Fibroblast of lung (primary cell): ENCODE measurements around the gene GNPTAB. TPM values are rescaled to one million over a fixed set of nuclear protein-coding genes. Genes with fewer than 3 reads are reported as not detected.

Experiments
- DNase-seq, 2 donors: peaks; one replicate each; pipeline versions ENCODE4 v3.0.0 to v3.0.0-alpha.2; 2010; ENCODE audit warnings: low read depth in 2 of 2
- H2AFZ ChIP-seq: 2 replicates; pipeline ENCODE4 v1.5.1; 2012; ENCODE audit warnings: low read length, control low read depth, inconsistent platforms
- H3K27ac ChIP-seq: 2 replicates; pipeline ENCODE4 v1.5.1; 2011; ENCODE audit warnings: low read length, control low read depth; ENCODE audit not compliant: insufficient read depth
- H3K27me3 ChIP-seq: 2 replicates; pipeline ENCODE4 v1.5.1; 2011; ENCODE audit warnings: mild to moderate bottlenecking, low read length; ENCODE audit not compliant: control insufficient read depth, insufficient read depth
- H3K36me3 ChIP-seq: 2 replicates; pipeline ENCODE4 v1.5.1; 2011; ENCODE audit warnings: low read length; ENCODE audit not compliant: control insufficient read depth, insufficient read depth
- H3K4me1 ChIP-seq: 2 replicates; pipeline ENCODE4 v1.5.1; 2011; ENCODE audit warnings: low read length; ENCODE audit not compliant: control insufficient read depth, insufficient read depth; ENCODE audit errors: extremely low read depth
- H3K4me2 ChIP-seq: 2 replicates; pipeline ENCODE4 v1.5.1; 2011; ENCODE audit warnings: low read length, control low read depth; ENCODE audit not compliant: insufficient read depth; ENCODE audit errors: extremely low read depth
- H3K4me3 ChIP-seq, 4 experiments: fragments of 200-600 bp in 1 of 4; sonication (generic) in 1 of 4; replicated peaks in 1 of 4; 2 replicates each; pipeline ENCODE4 v1.5.1; 2011 to 2016; ENCODE audit warnings: low read length in 4 of 4, low read depth in 3 of 4, mild to moderate bottlenecking in 3 of 4, control low read depth in 2 of 4, inconsistent platforms in 1 of 4, mixed read lengths in 1 of 4; ENCODE audit not compliant: insufficient read depth in 1 of 4; ENCODE audit errors: control extremely low read depth in 1 of 4
- H3K79me2 ChIP-seq: 2 replicates; pipeline ENCODE4 v1.5.1; 2012; ENCODE audit warnings: mild to moderate bottlenecking, low read length, inconsistent platforms; ENCODE audit not compliant: control insufficient read depth, insufficient read depth
- H3K9ac ChIP-seq: 2 replicates; pipeline ENCODE4 v1.5.1; 2011; ENCODE audit warnings: mild to moderate bottlenecking, low read length, control low read depth; ENCODE audit not compliant: insufficient read depth
- H3K9me3 ChIP-seq: 2 replicates; pipeline ENCODE4 v1.5.1; 2012; ENCODE audit warnings: low read depth, low read length; ENCODE audit not compliant: control insufficient read depth, insufficient read depth
- H4K20me1 ChIP-seq: 2 replicates; pipeline ENCODE4 v1.5.1; 2011; ENCODE audit warnings: low read length; ENCODE audit not compliant: control insufficient read depth, insufficient read depth; ENCODE audit errors: extremely low read depth
- EZH2 ChIP-seq: IDR thresholded peaks from 2 replicates; pipeline ENCODE4 v1.5.1; 2012; ENCODE audit warnings: low read length, control low read depth, mild to moderate bottlenecking; ENCODE audit errors: missing control alignments
- polyA plus RNA-seq, 2 donors: library from polyadenylated mRNA; depleted of rRNA in 1 of 2; stranded (reverse) in 1 of 2; unstranded in 1 of 2; fragments of >200 nt; gene quantifications; 2 replicates each; pipeline ENCODE4 v1.2.1, GENCODE V29; 2011 to 2012; ENCODE audit warnings: missing spikeins in 1 of 2
- total RNA-seq: library from RNA; depleted of rRNA; stranded (reverse); fragments of >200 nt; gene quantifications from 2 replicates; pipeline ENCODE4 v1.2.1, GENCODE V29; 2014
- TF ChIP-seq, protein P1 (sequence below), 2 donors: IDR thresholded peaks in 1 of 2; conservative IDR thresholded peaks in 1 of 2; 1 replicate in 1 of 2; 2 replicates in 1 of 2; pipeline ENCODE4 v1.5.1; 2011 to 2012; ENCODE audit warnings: low read length in 2 of 2, control low read depth in 1 of 2, inconsistent platforms in 1 of 2, low read depth in 1 of 2, mild to moderate bottlenecking in 1 of 2

GNPTAB gene
- total and polyA plus RNA-seq, 2 donors (not counting 1 experiment from before 2014, with no cell fraction given): 49.7 to 58.4 TPM

DNA sequence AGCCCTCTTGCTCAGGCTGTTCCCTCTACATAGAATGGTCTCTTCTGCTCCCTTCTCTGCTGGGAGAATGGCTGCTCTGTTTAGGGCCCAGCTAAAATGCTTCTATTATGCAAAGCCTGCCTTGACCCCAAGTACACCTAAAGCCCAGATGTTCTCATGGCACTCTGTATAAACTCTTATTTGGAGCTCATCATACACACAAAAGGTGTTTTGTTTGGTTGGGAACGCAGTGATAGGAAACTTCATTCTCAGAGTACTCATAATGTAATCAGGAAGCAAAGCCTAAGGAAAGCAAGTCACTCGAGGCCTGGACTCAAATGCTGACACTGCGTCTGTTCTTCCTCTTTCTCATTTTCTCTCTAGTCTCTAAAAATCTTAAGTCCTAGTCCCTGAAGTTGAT lies 53.3 kb downstream of the GNPTAB start:
- Histone ChIP-seq H3K9me3 (no peaks in the 10 kb centered on the region), H4K20me1 (no peaks in the 10 kb centered on the region), H3K9ac (no peak overlapping the region), H3K79me2 (no peaks in the 10 kb centered on the region), H2AFZ (no peak overlapping the region), H3K36me3 (peaks cover 1% of the 10 kb centered on the region), H3K27me3 (no peaks in the 10 kb centered on the region), H3K4me2 (no peak overlapping the region), H3K4me1 (peaks cover under 1% of the 10 kb centered on the region), H3K4me3 (no peak overlapping the region), H3K27ac (no peak overlapping the region)
- TF ChIP-seq EZH2: no peak
- TF ChIP-seq, protein P1, sequence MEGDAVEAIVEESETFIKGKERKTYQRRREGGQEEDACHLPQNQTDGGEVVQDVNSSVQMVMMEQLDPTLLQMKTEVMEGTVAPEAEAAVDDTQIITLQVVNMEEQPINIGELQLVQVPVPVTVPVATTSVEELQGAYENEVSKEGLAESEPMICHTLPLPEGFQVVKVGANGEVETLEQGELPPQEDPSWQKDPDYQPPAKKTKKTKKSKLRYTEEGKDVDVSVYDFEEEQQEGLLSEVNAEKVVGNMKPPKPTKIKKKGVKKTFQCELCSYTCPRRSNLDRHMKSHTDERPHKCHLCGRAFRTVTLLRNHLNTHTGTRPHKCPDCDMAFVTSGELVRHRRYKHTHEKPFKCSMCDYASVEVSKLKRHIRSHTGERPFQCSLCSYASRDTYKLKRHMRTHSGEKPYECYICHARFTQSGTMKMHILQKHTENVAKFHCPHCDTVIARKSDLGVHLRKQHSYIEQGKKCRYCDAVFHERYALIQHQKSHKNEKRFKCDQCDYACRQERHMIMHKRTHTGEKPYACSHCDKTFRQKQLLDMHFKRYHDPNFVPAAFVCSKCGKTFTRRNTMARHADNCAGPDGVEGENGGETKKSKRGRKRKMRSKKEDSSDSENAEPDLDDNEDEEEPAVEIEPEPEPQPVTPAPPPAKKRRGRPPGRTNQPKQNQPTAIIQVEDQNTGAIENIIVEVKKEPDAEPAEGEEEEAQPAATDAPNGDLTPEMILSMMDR (conservative IDR thresholded peaks at IDR 0.05 in 1 of 2, IDR thresholded peaks at IDR 0.05 in 1 of 2; ENCODE audit: low read depth in 1 of 2, low read length in 2 of 2): no peak
- DNase-seq: no peak

DNA sequence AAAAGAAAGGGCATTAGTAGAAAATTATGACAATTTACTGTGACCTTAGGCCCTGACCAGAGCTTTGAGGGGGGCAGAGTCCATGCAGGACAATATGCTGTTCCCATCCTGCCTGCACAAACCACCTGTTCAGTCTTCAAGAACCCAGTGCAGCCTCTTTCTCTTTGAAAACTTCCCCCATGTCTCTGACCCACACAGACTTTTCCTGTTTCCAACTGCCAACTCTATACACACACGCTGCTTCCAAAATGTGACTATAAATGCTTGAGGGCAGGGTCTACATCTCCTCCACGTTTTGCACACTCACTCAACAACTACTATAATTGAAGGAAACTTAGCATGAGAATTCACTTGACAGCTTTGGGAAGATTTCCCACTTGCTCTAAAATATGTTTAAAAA lies 54.9 kb downstream of the GNPTAB start:
- Histone ChIP-seq H3K79me2 (no peaks in the 10 kb centered on the region), H3K27ac (no peak overlapping the region)
- TF ChIP-seq EZH2: no peak
- TF ChIP-seq, protein P1 (conservative IDR thresholded peaks at IDR 0.05 in 1 of 2, IDR thresholded peaks at IDR 0.05 in 1 of 2; ENCODE audit: low read depth in 1 of 2, low read length in 2 of 2): no peak

DNA sequence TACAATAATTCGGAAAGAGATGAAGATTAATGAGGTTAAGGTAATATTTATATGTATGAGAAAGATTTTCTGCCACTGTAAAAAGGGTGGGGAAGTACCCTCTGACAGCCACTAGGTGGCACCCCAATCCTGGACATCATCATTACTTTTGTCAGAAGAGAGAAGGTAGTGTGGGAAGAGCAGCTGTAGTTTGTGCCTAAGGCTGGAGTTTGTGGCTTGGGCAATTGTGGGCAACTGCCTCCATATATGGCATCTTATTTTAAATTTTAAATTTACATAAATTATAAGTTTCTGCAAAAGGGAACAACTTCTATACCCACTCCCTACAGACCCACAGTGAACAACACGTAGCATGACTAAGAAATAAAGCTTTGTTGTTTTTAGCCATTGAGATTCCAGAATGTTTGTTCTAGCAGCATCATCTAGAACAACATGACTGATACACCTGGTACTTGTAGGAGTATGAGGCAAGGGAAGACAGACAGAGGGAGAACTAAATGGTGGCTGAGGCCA lies 57.1 kb downstream of the GNPTAB start:
- H3K36me3 ChIP-seq: peaks cover 1% of the 10 kb centered on the region
- no peak overlapping the region for H2AFZ ChIP-seq
- TF ChIP-seq, protein P1 (conservative IDR thresholded peaks at IDR 0.05 in 1 of 2, IDR thresholded peaks at IDR 0.05 in 1 of 2; ENCODE audit: low read depth in 1 of 2, low read length in 2 of 2): peak; percentile 92 to 93
- TF ChIP-seq EZH2: no peak
- peak; percentile 48 to 81 for DNase-seq
- H3K4me3 ChIP-seq: no peak overlapping the region
- no peaks in the 10 kb centered on the region for H3K79me2 ChIP-seq
- no peaks in the 10 kb centered on the region for H3K9me3 ChIP-seq
- no peak overlapping the region for H3K4me2 ChIP-seq
- no peaks in the 10 kb centered on the region for H3K27me3 ChIP-seq
- H3K27ac ChIP-seq: no peak overlapping the region
- no peak overlapping the region for H3K9ac ChIP-seq
- no peaks in the 10 kb centered on the region for H3K4me1 ChIP-seq
- no peaks in the 10 kb centered on the region for H4K20me1 ChIP-seq

More for the DNA sequence above, 54.9 kb downstream of the GNPTAB start:
- Histone ChIP-seq H3K36me3 (peaks cover 1% of the 10 kb centered on the region), H3K9ac (no peak overlapping the region), H3K4me2 (no peak overlapping the region), H2AFZ (no peak overlapping the region), H4K20me1 (no peaks in the 10 kb centered on the region), H3K27me3 (no peaks in the 10 kb centered on the region), H3K4me1 (no peaks in the 10 kb centered on the region), H3K9me3 (no peaks in the 10 kb centered on the region), H3K4me3 (no peak overlapping the region)
- DNase-seq: no peak
